Fibroblast of peridontal ligament (primary cell): ENCODE data around the gene NALCN.

Experiments
- DNase-seq: peaks from one replicate; pipeline ENCODE4 v3.0.0-alpha.2; 2010; ENCODE audit errors: extremely low read depth

Gene NALCN

GRCh38 chr13:101416181-101417042, at the start of gene NALCN:
Gene NALCN (minus strand): TSS chr13:101416508. CDS start chr13:101399126, 17,382 bp downstream.
- DNase-seq = no peak

- DNase-seq = peak; percentile 35
Measured at GRCh38 chr13:101465877-101466276, 49.6 kb upstream of the NALCN start.

- DNase-seq = no peak
Measured at GRCh38 chr13:101457176-101457575, 40.9 kb upstream of the NALCN start.

- DNase-seq = peak; percentile 95
Measured at GRCh38 chr13:101455863-101456262, 39.6 kb upstream of the NALCN start.

- peak; percentile 47 for DNase-seq
Measured at GRCh38 chr13:101454767-101455166, 38.5 kb upstream of the NALCN start.

GRCh38 chr13:101453784-101454201, 37.5 kb upstream of the NALCN start:
- DNase-seq = no peak

- DNase-seq = peak; percentile 77
Measured at GRCh38 chr13:101452519-101453485, 36.5 kb upstream of the NALCN start, which contains the start of gene ITGBL1. Gene ITGBL1 (plus strand): TSS chr13:101452675. CDS start chr13:101452834, 159 bp downstream.

GRCh38 chr13:101451641-101452040, 35.3 kb upstream of the NALCN start:
- DNase-seq = no peak

GRCh38 chr13:101450749-101451130, 34.4 kb upstream of the NALCN start:
- DNase-seq = no peak

- peak; percentile 87 for DNase-seq
Measured at GRCh38 chr13:101449790-101450748, 33.8 kb upstream of the NALCN start.

GRCh38 chr13:101447852-101448251, 31.5 kb upstream of the NALCN start:
- no peak for DNase-seq

- DNase-seq = no peak
Measured at GRCh38 chr13:101434486-101434885, 18.2 kb upstream of the NALCN start.

GRCh38 chr13:101433895-101434294, 17.6 kb upstream of the NALCN start:
- no peak for DNase-seq

- DNase-seq = no peak
Measured at GRCh38 chr13:101429733-101430132, 13.4 kb upstream of the NALCN start.

- DNase-seq = no peak
Measured at GRCh38 chr13:101425623-101426022, 9.3 kb upstream of the NALCN start.

GRCh38 chr13:101425156-101425471, 8.8 kb upstream of the NALCN start:
- no peak for DNase-seq

- DNase-seq = peak; percentile 40
Measured at GRCh38 chr13:101424381-101425155, 8.3 kb upstream of the NALCN start.

GRCh38 chr13:101423872-101424271, 7.6 kb upstream of the NALCN start:
- no peak for DNase-seq

- DNase-seq = no peak
Measured at GRCh38 chr13:101417501-101417900, 1.2 kb upstream of the NALCN start.

GRCh38 chr13:101417043-101417406, 717 bp upstream of the NALCN start:
- peak; percentile 39 for DNase-seq
